ENCODE results near the gene PTGES3. TPM values are rescaled to one million over a fixed set of nuclear protein-coding genes. Genes with fewer than 3 reads are reported as not detected.

The PTGES3 gene
- total RNA-seq, 4 donors from 2014 or later: 40.4 to 168 (median 102) TPM

GRCh38 chr12:56632701-56633467, 55.2 kb downstream of the PTGES3 start:
- WGBS, 2 donors (ENCODE audit: low coverage in 1 of 2): 50% methylated on average over 2 to 4 of the region's 4 CpGs
- intact Hi-C loops (cut with DNase I; ENCODE audit: low total_unique reads) (loop anchor here (10.0 kb wide), 1 partner anchor 92 kb away; the partner anchor contains the start of gene NACA), in situ Hi-C loops (cut with MboI; ENCODE audit: low pct_ligation_motif_present in 1 of 4, low pct_unique_long_range_greater_than_20kb in 1 of 4, low sequenced_read_pairs in 3 of 4) (no loop called here)
- H3K4me3 ChIP-seq: peak overlapping the region in 1 of 4 donors; percentile 96
- peaks cover 41 to 67% (median 57%) of the 10 kb centered on the region in 4 donors for H3K4me1 ChIP-seq
- DNase-seq: no peak
- no peaks in the 10 kb centered on the region for H3K9me3 ChIP-seq
- no peaks in the 10 kb centered on the region for H3K27me3 ChIP-seq
- H3K27ac ChIP-seq: peak overlapping the region; percentile 95 to 99 (median 96)
- TF ChIP-seq POLR2AphosphoS5 (IDR thresholded peaks at IDR 0.05) (no peak), EP300 (IDR thresholded peaks at IDR 0.05; ENCODE audit: low read depth) (no peak), POLR2A (IDR thresholded peaks at IDR 0.05) (no peak)
- TF ChIP-seq, protein P1, sequence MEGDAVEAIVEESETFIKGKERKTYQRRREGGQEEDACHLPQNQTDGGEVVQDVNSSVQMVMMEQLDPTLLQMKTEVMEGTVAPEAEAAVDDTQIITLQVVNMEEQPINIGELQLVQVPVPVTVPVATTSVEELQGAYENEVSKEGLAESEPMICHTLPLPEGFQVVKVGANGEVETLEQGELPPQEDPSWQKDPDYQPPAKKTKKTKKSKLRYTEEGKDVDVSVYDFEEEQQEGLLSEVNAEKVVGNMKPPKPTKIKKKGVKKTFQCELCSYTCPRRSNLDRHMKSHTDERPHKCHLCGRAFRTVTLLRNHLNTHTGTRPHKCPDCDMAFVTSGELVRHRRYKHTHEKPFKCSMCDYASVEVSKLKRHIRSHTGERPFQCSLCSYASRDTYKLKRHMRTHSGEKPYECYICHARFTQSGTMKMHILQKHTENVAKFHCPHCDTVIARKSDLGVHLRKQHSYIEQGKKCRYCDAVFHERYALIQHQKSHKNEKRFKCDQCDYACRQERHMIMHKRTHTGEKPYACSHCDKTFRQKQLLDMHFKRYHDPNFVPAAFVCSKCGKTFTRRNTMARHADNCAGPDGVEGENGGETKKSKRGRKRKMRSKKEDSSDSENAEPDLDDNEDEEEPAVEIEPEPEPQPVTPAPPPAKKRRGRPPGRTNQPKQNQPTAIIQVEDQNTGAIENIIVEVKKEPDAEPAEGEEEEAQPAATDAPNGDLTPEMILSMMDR (IDR thresholded peaks at IDR 0.05): no peak
- peaks cover 0 to 6% (median 2%) of the 10 kb centered on the region in 4 donors for H3K36me3 ChIP-seq

GRCh38 chr12:56631790-56632700, 56.0 kb downstream of the PTGES3 start:
- H3K9me3 ChIP-seq: no peaks in the 10 kb centered on the region
- TF ChIP-seq EP300 (IDR thresholded peaks at IDR 0.05; ENCODE audit: low read depth): no peak
- TF ChIP-seq POLR2AphosphoS5 (IDR thresholded peaks at IDR 0.05): no peak
- no peak for TF ChIP-seq POLR2A (IDR thresholded peaks at IDR 0.05)
- TF ChIP-seq, protein P1 (IDR thresholded peaks at IDR 0.05): no peak
- 3 to 6% methylated on average over 2 to 13 of the region's 13 CpGs for WGBS, 2 donors (ENCODE audit: low coverage in 1 of 2)
- peak overlapping the region; percentile 95 to 99 (median 96) for H3K27ac ChIP-seq
- peak; percentile 89 for DNase-seq
- H3K4me3 ChIP-seq: peak overlapping the region in 1 of 4 donors; percentile 96
- peaks cover 35 to 67% (median 50%) of the 10 kb centered on the region in 4 donors for H3K4me1 ChIP-seq
- intact Hi-C loops (cut with DNase I; ENCODE audit: low total_unique reads): loop anchor here (10.0 kb wide), 1 partner anchor 93 kb away; the partner anchor contains the start of gene NACA
- no peaks in the 10 kb centered on the region for H3K36me3 ChIP-seq
- in situ Hi-C loops (cut with MboI; ENCODE audit: low pct_ligation_motif_present in 1 of 4, low pct_unique_long_range_greater_than_20kb in 1 of 4, low sequenced_read_pairs in 3 of 4): no loop called here
- no peaks in the 10 kb centered on the region for H3K27me3 ChIP-seq

GRCh38 chr12:56630180-56630632, 57.9 kb downstream of the PTGES3 start, which contains the start of gene BAZ2A:
Gene BAZ2A, minus strand, starts transcription at chr12:56630326. Its CDS starts 12,796 bp downstream, at chr12:56617530.
- 0% methylated on average over 28 of the region's 31 CpGs; no CpG with 5 or more reads in 1 of the 2 donors for WGBS, 2 donors (ENCODE audit: low coverage in 1 of 2)
- peak within 1 kb of the TSS; percentile 95 to 99 (median 96) for H3K27ac ChIP-seq
- no peak for TF ChIP-seq EP300 (IDR thresholded peaks at IDR 0.05; ENCODE audit: low read depth)
- TF ChIP-seq, protein P1 (IDR thresholded peaks at IDR 0.05): no peak
- peak; percentile 36 to 42 (median 38) for TF ChIP-seq POLR2AphosphoS5 (IDR thresholded peaks at IDR 0.05)
- peak; percentile 19 for TF ChIP-seq POLR2A (IDR thresholded peaks at IDR 0.05)
- intact Hi-C loops (cut with DNase I; ENCODE audit: low total_unique reads): loop anchor here (10.0 kb wide), 1 partner anchor 95 kb away; the partner anchor contains the start of gene NACA
- H3K4me1 ChIP-seq: peaks cover 35 to 74% (median 50%) of the 10 kb centered on the region in 4 donors
- no peaks in the 10 kb centered on the region for H3K9me3 ChIP-seq
- peaks cover 0 to 8% (median 0%) of the 10 kb centered on the region in 4 donors for H3K36me3 ChIP-seq
- in situ Hi-C loops (cut with MboI; ENCODE audit: low pct_ligation_motif_present in 1 of 4, low pct_unique_long_range_greater_than_20kb in 1 of 4, low sequenced_read_pairs in 3 of 4): no loop called here
- no peaks in the 10 kb centered on the region for H3K27me3 ChIP-seq
- DNase-seq: peak; percentile 93
- peak within 1 kb of the TSS; percentile 93 to 98 (median 96) for H3K4me3 ChIP-seq

Data from transverse colon (tissue), 4 donors.